GM21737 (cell line): ENCODE results near the gene SIRT6.
"Not testable (repeated sequence)": the region's sequence is repeated elsewhere in the genome, so short reads cannot be mapped to it uniquely, and the experiment has no call there.

Experiments used
- ATAC-seq: cut with Tn5 transposase; IDR thresholded peaks from one replicate; pipeline ENCODE4 v1.9.1; 2021; ENCODE audit warnings: mild to moderate bottlenecking, moderate library complexity; ENCODE audit not compliant: unreplicated experiment

The SIRT6 gene

GRCh38 chr19:4175669-4175931 lies 6.8 kb downstream of the SIRT6 start:
- no peak for ATAC-seq

- no peak for ATAC-seq
Measured at GRCh38 chr19:4174895-4175668, 7.3 kb downstream of the SIRT6 start.

GRCh38 chr19:4174213-4174894 lies 8.0 kb downstream of the SIRT6 start:
- no peak for ATAC-seq

- no peak for ATAC-seq
Measured at GRCh38 chr19:4173479-4174212, 8.7 kb downstream of the SIRT6 start.

GRCh38 chr19:4172861-4173473 lies 9.4 kb downstream of the SIRT6 start:
- no peak for ATAC-seq

GRCh38 chr19:4171676-4172075 lies 10.7 kb downstream of the SIRT6 start:
- no peak for ATAC-seq

- ATAC-seq = no peak
Measured at GRCh38 chr19:4164262-4164661, 18.1 kb downstream of the SIRT6 start.

- no peak for ATAC-seq
Measured at GRCh38 chr19:4161415-4162077, 20.8 kb downstream of the SIRT6 start.

GRCh38 chr19:4157971-4158370 lies 24.4 kb downstream of the SIRT6 start:
- ATAC-seq = not testable (repeated sequence)

GRCh38 chr19:4157164-4157563 lies 25.2 kb downstream of the SIRT6 start:
- no peak for ATAC-seq

GRCh38 chr19:4154571-4155312 lies 27.6 kb downstream of the SIRT6 start:
- no peak for ATAC-seq

GRCh38 chr19:4152241-4152998 lies 29.9 kb downstream of the SIRT6 start:
- no peak for ATAC-seq

GRCh38 chr19:4151623-4152022 lies 30.7 kb downstream of the SIRT6 start:
- no peak for ATAC-seq

- no peak for ATAC-seq
Measured at GRCh38 chr19:4149518-4150288, 32.7 kb downstream of the SIRT6 start.

- no peak for ATAC-seq
Measured at GRCh38 chr19:4144666-4145249, 37.6 kb downstream of the SIRT6 start.

- ATAC-seq = not testable (repeated sequence)
Measured at GRCh38 chr19:4142916-4143315, 39.4 kb downstream of the SIRT6 start.

GRCh38 chr19:4140237-4140711 lies 42.1 kb downstream of the SIRT6 start:
- ATAC-seq = no peak

- ATAC-seq = no peak
Measured at GRCh38 chr19:4139614-4140236, 42.6 kb downstream of the SIRT6 start.
